Mesothelial cell of epicardium (in vitro differentiated cells): ENCODE data around the gene ATP1B3. TPM values are rescaled to one million over a fixed set of nuclear protein-coding genes. Genes with fewer than 3 reads are reported as not detected.

Source experiments
- DNase-seq, 2 experiments: peaks; one replicate each; pipeline ENCODE4 v3.0.0; 2021; ENCODE audit warnings: low spot score in 2 of 2; ENCODE audit not compliant: unreplicated experiment in 2 of 2
- H3K27ac Mint-ChIP-seq: 2 replicates; pipeline ENCODE4 v1.8.0; 2021; ENCODE audit warnings: mixed read lengths
- H3K27me3 Mint-ChIP-seq: 2 replicates; pipeline ENCODE4 v1.8.0; 2021; ENCODE audit warnings: low read depth, mixed read lengths
- H3K36me3 Mint-ChIP-seq: 2 replicates; pipeline ENCODE4 v1.8.0; 2021; ENCODE audit warnings: mixed read lengths
- H3K4me1 Mint-ChIP-seq: 2 replicates; pipeline ENCODE4 v1.8.0; 2021; ENCODE audit warnings: mixed read lengths
- H3K4me3 Mint-ChIP-seq: 2 replicates; pipeline ENCODE4 v1.8.0; 2021; ENCODE audit warnings: mild to moderate bottlenecking, moderate library complexity, mixed read lengths
- H3K9me3 Mint-ChIP-seq: 2 replicates; pipeline ENCODE4 v1.8.0; 2021; ENCODE audit warnings: mixed read lengths
- CTCF ChIP-seq: fragments of 200-600 bp; sonication (generic); IDR thresholded peaks from one replicate; pipeline ENCODE4 v1.5.0; 2021; ENCODE audit warnings: antibody characterized with exemption; ENCODE audit not compliant: unreplicated experiment
- total RNA-seq: library from RNA; stranded (reverse); gene quantifications from 3 replicates; pipeline ENCODE4 v1.2.1, GENCODE V29; 2021

Gene ATP1B3
- total RNA-seq, 1 donor from 2014 or later = 154 TPM

- Mint-ChIP-seq H3K27me3 (no peaks in the 10 kb centered on the region), H3K27ac (peak overlapping the region; percentile 79), H3K4me3 (no peak overlapping the region), H3K9me3 (no peaks in the 10 kb centered on the region), H3K4me1 (peaks cover 20% of the 10 kb centered on the region), H3K36me3 (peaks cover 4% of the 10 kb centered on the region)
- peak; percentile 50 to 79 for DNase-seq
- TF ChIP-seq CTCF = no peak
These were observed 63.8 kb downstream of the ATP1B3 start for GRCh38 chr3:141940194-141940776.

GRCh38 chr3:141941093-141941492 lies 64.7 kb downstream of the ATP1B3 start:
- no peak for TF ChIP-seq CTCF
- peaks cover 20% of the 10 kb centered on the region for H3K4me1 Mint-ChIP-seq
- no peaks in the 10 kb centered on the region for H3K9me3 Mint-ChIP-seq
- no peak overlapping the region for H3K27ac Mint-ChIP-seq
- H3K4me3 Mint-ChIP-seq = no peak overlapping the region
- H3K27me3 Mint-ChIP-seq = no peaks in the 10 kb centered on the region
- no peak for DNase-seq
- H3K36me3 Mint-ChIP-seq = peaks cover 7% of the 10 kb centered on the region

GRCh38 chr3:141942006-141942405 lies 65.6 kb downstream of the ATP1B3 start:
- no peak overlapping the region for H3K4me3 Mint-ChIP-seq
- peaks cover 20% of the 10 kb centered on the region for H3K4me1 Mint-ChIP-seq
- no peaks in the 10 kb centered on the region for H3K9me3 Mint-ChIP-seq
- DNase-seq = no peak
- H3K27me3 Mint-ChIP-seq = no peaks in the 10 kb centered on the region
- no peak overlapping the region for H3K27ac Mint-ChIP-seq
- peaks cover 9% of the 10 kb centered on the region for H3K36me3 Mint-ChIP-seq
- TF ChIP-seq CTCF = no peak

- TF ChIP-seq CTCF = no peak
These were observed 69.5 kb downstream of the ATP1B3 start for GRCh38 chr3:141945726-141946485.

GRCh38 chr3:141949399-141949798 lies 73.0 kb downstream of the ATP1B3 start:
- H3K4me1 Mint-ChIP-seq = peaks cover 21% of the 10 kb centered on the region
- no peaks in the 10 kb centered on the region for H3K27me3 Mint-ChIP-seq
- no peak for DNase-seq
- TF ChIP-seq CTCF = no peak
- H3K4me3 Mint-ChIP-seq = no peak overlapping the region
- H3K9me3 Mint-ChIP-seq = no peaks in the 10 kb centered on the region
- H3K27ac Mint-ChIP-seq = no peak overlapping the region
- peaks cover 33% of the 10 kb centered on the region for H3K36me3 Mint-ChIP-seq

More at GRCh38 chr3:141945726-141946485, 69.5 kb downstream of the ATP1B3 start:
- Mint-ChIP-seq H3K27ac (no peak overlapping the region), H3K4me3 (no peak overlapping the region), H3K4me1 (peaks cover 5% of the 10 kb centered on the region), H3K9me3 (no peaks in the 10 kb centered on the region), H3K36me3 (peaks cover 20% of the 10 kb centered on the region), H3K27me3 (no peaks in the 10 kb centered on the region)
- DNase-seq = no peak
